HepG2 (cell line): ENCODE results near the gene BCAS3. TPM values are rescaled to one million over a fixed set of nuclear protein-coding genes. Genes with fewer than 3 reads are reported as not detected.
A peak's percentile ranks its signal among the peaks of the same experiment; 100 is the strongest.

Experiments used
- ARHGAP35 ChIP-seq: sonication (generic); formaldehyde crosslinking; IDR thresholded peaks from 2 replicates; pipeline ENCODE4 v1.9.0; 2022; ENCODE audit warnings: mild to moderate bottlenecking, inconsistent platforms, moderate library complexity, missing genetic modification reagents, borderline replicate concordance
- FOXM1 ChIP-seq: sonication (generic); formaldehyde crosslinking; IDR thresholded peaks from 2 replicates; pipeline ENCODE4 v1.5.0; 2020; ENCODE audit warnings: missing genetic modification reagents
- HNRNPUL1 ChIP-seq: fragments of 200-400 bp; formaldehyde crosslinking; IDR thresholded peaks from 2 replicates; pipeline ENCODE4 v1.6.1; 2017; ENCODE audit warnings: low read depth, mild to moderate bottlenecking, low read length, moderate library complexity
- MXD4 ChIP-seq: IDR thresholded peaks from 2 replicates; pipeline ENCODE4 v1.6.1; 2016; ENCODE audit warnings: mild to moderate bottlenecking, missing biosample characterization, missing genetic modification reagents
- MYPOP ChIP-seq: sonication (generic); formaldehyde crosslinking; IDR thresholded peaks from 2 replicates; pipeline ENCODE4 v1.8.1; 2023; ENCODE audit warnings: mild to moderate bottlenecking, moderate library complexity, missing genetic modification reagents
- PAX8 ChIP-seq: sonication (generic); formaldehyde crosslinking; IDR thresholded peaks from 2 replicates; pipeline ENCODE4 v1.8.0; 2022; ENCODE audit warnings: mild to moderate bottlenecking, missing genetic modification reagents, borderline replicate concordance
- PLRG1 ChIP-seq: fragments of 450-650 bp; conservative IDR thresholded peaks from 2 replicates; pipeline ENCODE4 v1.6.1; 2016
- POLR2AphosphoS5 ChIP-seq: IDR thresholded peaks from 2 replicates; pipeline ENCODE4 v1.6.1; 2012; ENCODE audit warnings: low read depth, low read length
- SAFB2 ChIP-seq: sonication (generic); formaldehyde crosslinking; IDR thresholded peaks from 2 replicates; pipeline ENCODE4 v1.5.1; 2020; ENCODE audit warnings: missing genetic modification reagents, low read depth, mild to moderate bottlenecking, borderline replicate concordance
- SIX1 ChIP-seq: sonication (generic); formaldehyde crosslinking; IDR thresholded peaks from 2 replicates; pipeline ENCODE4 v1.4.0; 2020; ENCODE audit warnings: missing genetic modification reagents, borderline replicate concordance
- SNAI1 ChIP-seq: sonication (generic); formaldehyde crosslinking; IDR thresholded peaks from 2 replicates; pipeline ENCODE4 v1.5.0; 2020; ENCODE audit warnings: mild to moderate bottlenecking, missing genetic modification reagents, borderline replicate concordance
- SOX6 ChIP-seq, 2 experiments: fragments of 450-650 bp in 1 of 2; sonication (generic) in 1 of 2; formaldehyde crosslinking in 1 of 2; IDR thresholded peaks; 2 replicates each; pipeline versions ENCODE4 v1.4.0 to v1.6.1; 2017 to 2020; ENCODE audit warnings: antibody characterized with exemption in 1 of 2, mild to moderate bottlenecking in 1 of 2, missing genetic modification reagents in 1 of 2
- TRIM22 ChIP-seq: fragments of 450-650 bp; IDR thresholded peaks from 2 replicates; pipeline ENCODE4 v1.6.1; 2017
- ZNF580 ChIP-seq: IDR thresholded peaks from 2 replicates; pipeline ENCODE4 v1.6.1; 2016; ENCODE audit warnings: low read depth, borderline replicate concordance
- ZNF674 ChIP-seq: sonication (generic); formaldehyde crosslinking; IDR thresholded peaks from 2 replicates; pipeline ENCODE4 v1.5.0; 2020; ENCODE audit warnings: low read depth, mild to moderate bottlenecking, missing genetic modification reagents
- ZNF720 ChIP-seq: sonication (generic); formaldehyde crosslinking; IDR thresholded peaks from 2 replicates; pipeline ENCODE4 v1.4.0; 2020; ENCODE audit warnings: missing genetic modification reagents
- ZNF770 ChIP-seq: sonication (generic); formaldehyde crosslinking; IDR thresholded peaks from 2 replicates; pipeline ENCODE4 v1.5.0; 2020; ENCODE audit warnings: mild to moderate bottlenecking, missing genetic modification reagents
- polyA plus RNA-seq, 8 experiments: library from polyadenylated mRNA; depleted of rRNA in 3 of 8; stranded (reverse) in 7 of 8; unstranded in 1 of 8; fragments of >200 nt; fragmentation: Illumina TruSeq in 4 of 8; extraction: Trizol in 4 of 8; gene quantifications; 2 replicates each; pipeline versions ENCODE4 v1.2.1 to v1.2.3, GENCODE V29; 2011 to 2016; ENCODE audit warnings: low read depth in 4 of 8, missing spikeins in 1 of 8, mixed read lengths in 1 of 8; ENCODE audit not compliant: insufficient read depth in 1 of 8
- total RNA-seq, 5 experiments: library from RNA; depleted of rRNA; stranded (reverse); fragments of >200 nt; fragmentation: Illumina TruSeq; extraction: Trizol; gene quantifications; 2 replicates each; pipeline ENCODE4 v1.2.3, GENCODE V29; 2016; ENCODE audit warnings: low read depth in 1 of 5
- TF ChIP-seq, protein P1 (sequence below): sonication (generic); formaldehyde crosslinking; IDR thresholded peaks from 2 replicates; pipeline ENCODE4 v1.4.0; 2020; ENCODE audit warnings: low read depth, missing genetic modification reagents
- TF ChIP-seq, protein P2 (sequence below): sonication (generic); formaldehyde crosslinking; IDR thresholded peaks from 2 replicates; pipeline ENCODE4 v1.8.0; 2022; ENCODE audit warnings: missing genetic modification reagents, low read depth, mild to moderate bottlenecking, borderline replicate concordance

The BCAS3 gene
- total and polyA plus RNA-seq, 2 of the 13 experiments (the other 11 are each of a cell fraction or from before 2014, with no cell fraction given) = 10.7 to 11.2 TPM

- no peak for TF ChIP-seq TRIM22
- TF ChIP-seq, protein P1, sequence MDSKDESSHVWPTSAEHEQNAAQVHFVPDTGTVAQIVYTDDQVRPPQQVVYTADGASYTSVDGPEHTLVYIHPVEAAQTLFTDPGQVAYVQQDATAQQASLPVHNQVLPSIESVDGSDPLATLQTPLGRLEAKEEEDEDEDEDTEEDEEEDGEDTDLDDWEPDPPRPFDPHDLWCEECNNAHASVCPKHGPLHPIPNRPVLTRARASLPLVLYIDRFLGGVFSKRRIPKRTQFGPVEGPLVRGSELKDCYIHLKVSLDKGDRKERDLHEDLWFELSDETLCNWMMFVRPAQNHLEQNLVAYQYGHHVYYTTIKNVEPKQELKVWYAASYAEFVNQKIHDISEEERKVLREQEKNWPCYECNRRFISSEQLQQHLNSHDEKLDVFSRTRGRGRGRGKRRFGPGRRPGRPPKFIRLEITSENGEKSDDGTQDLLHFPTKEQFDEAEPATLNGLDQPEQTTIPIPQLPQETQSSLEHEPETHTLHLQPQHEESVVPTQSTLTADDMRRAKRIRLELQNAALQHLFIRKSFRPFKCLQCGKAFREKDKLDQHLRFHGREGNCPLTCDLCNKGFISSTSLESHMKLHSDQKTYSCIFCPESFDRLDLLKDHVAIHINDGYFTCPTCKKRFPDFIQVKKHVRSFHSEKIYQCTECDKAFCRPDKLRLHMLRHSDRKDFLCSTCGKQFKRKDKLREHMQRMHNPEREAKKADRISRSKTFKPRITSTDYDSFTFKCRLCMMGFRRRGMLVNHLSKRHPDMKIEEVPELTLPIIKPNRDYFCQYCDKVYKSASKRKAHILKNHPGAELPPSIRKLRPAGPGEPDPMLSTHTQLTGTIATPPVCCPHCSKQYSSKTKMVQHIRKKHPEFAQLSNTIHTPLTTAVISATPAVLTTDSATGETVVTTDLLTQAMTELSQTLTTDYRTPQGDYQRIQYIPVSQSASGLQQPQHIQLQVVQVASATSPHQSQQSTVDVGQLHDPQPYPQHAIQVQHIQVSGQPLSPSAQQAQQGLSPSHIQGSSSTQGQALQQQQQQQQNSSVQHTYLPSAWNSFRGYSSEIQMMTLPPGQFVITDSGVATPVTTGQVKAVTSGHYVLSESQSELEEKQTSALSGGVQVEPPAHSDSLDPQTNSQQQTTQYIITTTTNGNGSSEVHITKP = 0 out of 2 replicates have a peak, but pooled peaks have one; percentile 23
- no peak; the same call in 1 of the 2 replicates for TF ChIP-seq PAX8 (CRISPR knock-in tag)
- no peak for TF ChIP-seq ZNF720 (CRISPR knock-in tag)
- no peak for TF ChIP-seq SOX6 (IDR thresholded peaks at IDR 0.05)
- peak; percentile 26; the same call in 1 of the 2 replicates for TF ChIP-seq SOX6 (CRISPR knock-in tag; IDR thresholded peaks at IDR 0.05)
- peak; percentile 94; the same call in 1 of the 2 replicates for TF ChIP-seq ZNF580 (CRISPR knock-in tag)
- TF ChIP-seq SIX1 (CRISPR knock-in tag) = no peak
- TF ChIP-seq SAFB2 (CRISPR knock-in tag) = no peak
- peak; percentile 71 for TF ChIP-seq MYPOP (CRISPR knock-in tag)
- TF ChIP-seq ARHGAP35 = 0 out of 2 replicates have a peak, but pooled peaks have one; percentile 75
- TF ChIP-seq ZNF674 (CRISPR knock-in tag) = 0 out of 2 replicates have a peak, but pooled peaks have one; percentile 63
- TF ChIP-seq PLRG1 = no peak
- TF ChIP-seq HNRNPUL1 = no peak
- TF ChIP-seq FOXM1 (CRISPR knock-in tag) = no peak
- TF ChIP-seq SNAI1 (CRISPR knock-in tag) = no peak
- TF ChIP-seq ZNF770 (CRISPR knock-in tag) = no peak
- TF ChIP-seq MXD4 (CRISPR knock-in tag) = no peak; the same call in 1 of the 2 replicates
- TF ChIP-seq POLR2AphosphoS5 = 0 out of 2 replicates have a peak, but pooled peaks have one; percentile 24
- TF ChIP-seq, protein P2, sequence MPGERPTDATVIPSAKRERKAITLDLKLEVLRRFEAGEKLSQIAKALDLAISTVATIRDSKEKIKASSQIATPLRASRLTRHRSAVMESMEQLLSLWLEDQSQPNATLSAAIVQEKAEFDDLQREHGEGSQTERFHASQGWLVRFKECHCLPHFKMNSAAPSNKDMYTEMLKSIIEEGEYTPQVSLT = peak; percentile 51; the same call in 1 of the 2 replicates
These were observed 734.6 kb downstream of the BCAS3 start (continued) for GRCh38 chr17:61412143-61412859.
